Heart left ventricle (tissue), 16 donors: Measurements from ENCODE around the gene LENG9. TPM values are rescaled to one million over a fixed set of nuclear protein-coding genes. Genes with fewer than 3 reads are reported as not detected.

Experiments
- ATAC-seq, 4 donors: fragments of 200-7000 bp; cut with Tn5 transposase; one replicate each; pipeline ENCODE4 v1.9.1; 2020 to 2022; ENCODE audit warnings: moderate library complexity in 4 of 4, mild to moderate bottlenecking in 3 of 4, moderate number of reproducible peaks in 1 of 4
- DNase-seq, 5 donors: peaks; one replicate each; pipeline ENCODE4 v3.0.0-alpha.2; 2020
- H3K27ac ChIP-seq, 12 donors: fragments of 200-600 bp; sonication (generic) in 4 of 12; one replicate each; pipeline versions ENCODE4 v1.5.0 to v1.8.0; 2016 to 2022; ENCODE audit warnings: mild to moderate bottlenecking in 2 of 12
- H3K27me3 ChIP-seq, 9 donors: fragments of 200-600 bp; sonication (generic) in 2 of 9; one replicate each; pipeline versions ENCODE4 v1.5.1 to v1.8.0; 2016 to 2022; ENCODE audit warnings: mild to moderate bottlenecking in 3 of 9
- H3K36me3 ChIP-seq, 9 donors: fragments of 200-600 bp; sonication (generic) in 2 of 9; one replicate each; pipeline versions ENCODE4 v1.5.0 to v1.8.0; 2018 to 2022; ENCODE audit warnings: mild to moderate bottlenecking in 2 of 9
- H3K4me1 ChIP-seq, 12 donors: fragments of 200-600 bp; sonication (generic) in 4 of 12; one replicate each; pipeline versions ENCODE4 v1.5.0 to v1.8.0; 2016 to 2022; ENCODE audit warnings: mild to moderate bottlenecking in 3 of 12
- H3K4me3 ChIP-seq, 12 donors: fragments of 200-600 bp; sonication (generic) in 4 of 12; one replicate each; pipeline versions ENCODE4 v1.5.0 to v1.8.0; 2017 to 2022; ENCODE audit warnings: mild to moderate bottlenecking in 9 of 12, moderate library complexity in 4 of 12
- H3K9me3 ChIP-seq, 12 donors: fragments of 200-600 bp; sonication (generic) in 4 of 12; one replicate each; pipeline versions ENCODE4 v1.5.0 to v1.8.0; 2016 to 2022; ENCODE audit warnings: mild to moderate bottlenecking in 1 of 12
- CTCF ChIP-seq, 12 donors: fragments of 200-600 bp; sonication (generic) in 4 of 12; IDR thresholded peaks; one replicate each; pipeline versions ENCODE4 v1.5.0 to v1.8.0; 2018 to 2022; ENCODE audit warnings: antibody characterized with exemption in 12 of 12, mild to moderate bottlenecking in 5 of 12
- POLR2A ChIP-seq, 2 donors: fragments of 450-650 bp; IDR thresholded peaks; one replicate each; pipeline ENCODE4 v1.6.1; 2017; ENCODE audit warnings: antibody characterized with exemption in 2 of 2, mild to moderate bottlenecking in 2 of 2, moderate library complexity in 2 of 2
- WGBS, 4 donors: extraction: QIAGEN DNeasy Blood & Tissue Kit in 2 of 4; methylation state at CpG; one replicate each; pipeline versions ENCODE4 v1.1.5 to v1.1.7; 2013 to 2018; 5-methylcytosine and 5-hydroxymethylcytosine counted together
- intact Hi-C, 10 donors: fragments of 100-400 bp; cut with DNase I; formaldehyde crosslinking; loops; one replicate each; pipeline versions ENCODE4 v1.11.1 to v1.14.2; 2022
- polyA plus RNA-seq, 2 donors: library from polyadenylated mRNA; stranded (reverse); fragments of 200-250 nt; gene quantifications; one replicate each; pipeline ENCODE4 v1.2.3, GENCODE V29; 2013
- total RNA-seq, 9 donors: library from RNA; depleted of rRNA in 2 of 9; stranded (reverse); fragments of >200 nt in 2 of 9; fragmentation: NEBNext Ultra II Directional in 3 of 9; extraction: Animal tissue kit (Norgen Biotek cat#: 25700) in 3 of 9; gene quantifications; one replicate each; pipeline versions ENCODE4 v1.1.0 to v1.2.4, GENCODE V29; 2016 to 2023
- donor health status: ischemic (EF 13 %, LVEDD 7.1; RV severe dilation, severe dysfunction).
- donor health status: healthy with polysubstance abuse.
- donor health status: DM: no; HTN: yes; CAD: no.
- donor health status: DM: no; HTN: no; CAD: no.
- donor health status: ischemic (EF 25% LVEDD 6.9; RV normal size, moderate dysfunction).
- donor health status: ischemic (EF 25% LVEDD 5.7; RV mildly dilated, moderate dysfunction).
- donor health status: healthy.
- donor health status: DM: yes; HTN: yes; CAD: no.
- donor health status: ischemic (EF 35%, LVEDD 5.7; RV mildly dilated, moderate dysfunction).
- donor health status: nonischemic (EF 11% LVEDD 7.7; RV severe dilation, severe dysfunction).
- donor health status: DM: yes; HTN: yes; CAD: no.
- donor health status: PGD.
- donor health status: ischemic (EF 29% LVEDD 5.4; RV normal size, mild dysfunction).
- donor health status: nonischemic (EF 23%, LVEDD 6.1; RV moderate dilation, normal function).

Gene LENG9
- total and polyA plus RNA-seq, 11 donors, result 1.4 to 4.1 (median 2.1) TPM

- no peaks in the 10 kb centered on the region for H3K27me3 ChIP-seq
- H3K9me3 ChIP-seq, result no peaks in the 10 kb centered on the region
- TF ChIP-seq CTCF (IDR thresholded peaks at IDR 0.05), result no peak
- TF ChIP-seq POLR2A (IDR thresholded peaks at IDR 0.05), result no peak
- intact Hi-C loops, result no loop called here
- no peak overlapping the region for H3K4me3 ChIP-seq
- H3K4me1 ChIP-seq, result peaks cover 0 to 42% (median 20%) of the 10 kb centered on the region in 12 donors
- H3K36me3 ChIP-seq, result peaks cover 0 to 95% (median 90%) of the 10 kb centered on the region in 9 donors
- H3K27ac ChIP-seq, result no peak overlapping the region
- 88 to 93% (median 90%) methylated on average over 42 of the region's 42 CpGs for WGBS, 4 donors
- ATAC-seq (no peak), DNase-seq (no peak)
Observed at GRCh38 chr19:54457773-54458647, 5.6 kb downstream of the LENG9 start.

- Histone ChIP-seq H3K9me3 (no peaks in the 10 kb centered on the region), H3K4me1 (peaks cover 0 to 36% (median 12%) of the 10 kb centered on the region in 12 donors), H3K27ac (no peak overlapping the region), H3K4me3 (no peak overlapping the region), H3K36me3 (peaks cover 4 to 100% (median 99%) of the 10 kb centered on the region in 9 donors), H3K27me3 (no peaks in the 10 kb centered on the region)
- WGBS, 4 donors, result 91 to 94% (median 91%) methylated on average over 42 to 51 of the region's 51 CpGs
- DNase-seq (no peak), ATAC-seq (no peak)
- intact Hi-C loops, result no loop called here
- no peak for TF ChIP-seq CTCF (IDR thresholded peaks at IDR 0.05)
- TF ChIP-seq POLR2A (IDR thresholded peaks at IDR 0.05), result no peak
Observed at GRCh38 chr19:54456423-54457373, 6.9 kb downstream of the LENG9 start.

- H3K36me3 ChIP-seq, result peaks cover 4 to 100% (median 99%) of the 10 kb centered on the region in 9 donors
- H3K4me3 ChIP-seq, result no peak overlapping the region
- intact Hi-C loops, result no loop called here
- WGBS, 4 donors, result 92 to 94% (median 92%) methylated on average over 24 to 40 of the region's 40 CpGs
- peaks cover 2 to 37% (median 14%) of the 10 kb centered on the region in 12 donors for H3K4me1 ChIP-seq
- peak in 1 of 5 donors; percentile 9 for DNase-seq
- no peak overlapping the region for H3K27ac ChIP-seq
- ATAC-seq, result no peak
- TF ChIP-seq POLR2A (IDR thresholded peaks at IDR 0.05), result no peak
- TF ChIP-seq CTCF (IDR thresholded peaks at IDR 0.05), result no peak
- H3K9me3 ChIP-seq, result no peaks in the 10 kb centered on the region
- no peaks in the 10 kb centered on the region for H3K27me3 ChIP-seq
Observed at GRCh38 chr19:54455786-54456422, 7.7 kb downstream of the LENG9 start.
